ENCODE measurements around the gene PRSS53.

- TF ChIP-seq EZH2 (IDR thresholded peaks at IDR 0.05; ENCODE audit: low read length, unreplicated experiment) (no peak), CTCF (conservative IDR thresholded peaks at IDR 0.05; ENCODE audit: low read depth, low read length) (no peak), EZH2phosphoT487 (IDR thresholded peaks at IDR 0.05; ENCODE audit: borderline replicate concordance, low read length) (no peak)
Measured at GRCh38 chr16:31092330-31092729, 3.6 kb upstream of the PRSS53 start.
